Subcutaneous adipose tissue (tissue), 4 donors: ENCODE measurements around the gene RBM48. TPM values are rescaled to one million over a fixed set of nuclear protein-coding genes. Genes with fewer than 3 reads are reported as not detected.

Source experiments
- total RNA-seq, 4 donors: library from RNA; depleted of rRNA; stranded (reverse); fragments of >200 nt; gene quantifications; one replicate each; pipeline ENCODE4 v1.1.0, GENCODE V29; 2016
- TF ChIP-seq, protein P1 (sequence below): fragments of 450-650 bp; IDR thresholded peaks from one replicate; pipeline ENCODE4 v1.5.1; 2016; ENCODE audit warnings: low read depth, mild to moderate bottlenecking, control low read depth, antibody characterized with exemption, moderate library complexity

Gene RBM48
- total RNA-seq, 4 donors from 2014 or later, result 9.4 to 17.2 (median 14.6) TPM

DNA sequence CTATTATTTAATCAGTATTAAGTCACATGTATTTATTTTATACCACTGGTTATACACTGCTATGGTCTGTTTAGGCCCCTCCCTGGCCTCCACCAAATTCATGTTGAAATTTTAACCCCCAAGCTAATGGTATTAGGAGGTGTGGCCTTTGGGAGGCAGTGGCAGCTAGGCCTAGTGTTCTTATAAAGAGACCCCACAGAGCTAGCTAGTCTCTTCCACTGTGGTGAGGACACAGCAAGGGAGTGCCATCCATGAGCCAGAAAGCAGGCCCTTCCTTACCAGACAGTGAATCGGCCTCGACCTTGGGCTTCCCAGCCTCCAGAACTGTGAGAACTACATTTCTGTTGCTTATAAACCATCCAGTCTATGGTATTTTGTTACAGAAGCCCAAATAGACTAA, 28.7 kb downstream of the RBM48 start:
- TF ChIP-seq, protein P1, sequence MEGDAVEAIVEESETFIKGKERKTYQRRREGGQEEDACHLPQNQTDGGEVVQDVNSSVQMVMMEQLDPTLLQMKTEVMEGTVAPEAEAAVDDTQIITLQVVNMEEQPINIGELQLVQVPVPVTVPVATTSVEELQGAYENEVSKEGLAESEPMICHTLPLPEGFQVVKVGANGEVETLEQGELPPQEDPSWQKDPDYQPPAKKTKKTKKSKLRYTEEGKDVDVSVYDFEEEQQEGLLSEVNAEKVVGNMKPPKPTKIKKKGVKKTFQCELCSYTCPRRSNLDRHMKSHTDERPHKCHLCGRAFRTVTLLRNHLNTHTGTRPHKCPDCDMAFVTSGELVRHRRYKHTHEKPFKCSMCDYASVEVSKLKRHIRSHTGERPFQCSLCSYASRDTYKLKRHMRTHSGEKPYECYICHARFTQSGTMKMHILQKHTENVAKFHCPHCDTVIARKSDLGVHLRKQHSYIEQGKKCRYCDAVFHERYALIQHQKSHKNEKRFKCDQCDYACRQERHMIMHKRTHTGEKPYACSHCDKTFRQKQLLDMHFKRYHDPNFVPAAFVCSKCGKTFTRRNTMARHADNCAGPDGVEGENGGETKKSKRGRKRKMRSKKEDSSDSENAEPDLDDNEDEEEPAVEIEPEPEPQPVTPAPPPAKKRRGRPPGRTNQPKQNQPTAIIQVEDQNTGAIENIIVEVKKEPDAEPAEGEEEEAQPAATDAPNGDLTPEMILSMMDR, result no peak

DNA sequence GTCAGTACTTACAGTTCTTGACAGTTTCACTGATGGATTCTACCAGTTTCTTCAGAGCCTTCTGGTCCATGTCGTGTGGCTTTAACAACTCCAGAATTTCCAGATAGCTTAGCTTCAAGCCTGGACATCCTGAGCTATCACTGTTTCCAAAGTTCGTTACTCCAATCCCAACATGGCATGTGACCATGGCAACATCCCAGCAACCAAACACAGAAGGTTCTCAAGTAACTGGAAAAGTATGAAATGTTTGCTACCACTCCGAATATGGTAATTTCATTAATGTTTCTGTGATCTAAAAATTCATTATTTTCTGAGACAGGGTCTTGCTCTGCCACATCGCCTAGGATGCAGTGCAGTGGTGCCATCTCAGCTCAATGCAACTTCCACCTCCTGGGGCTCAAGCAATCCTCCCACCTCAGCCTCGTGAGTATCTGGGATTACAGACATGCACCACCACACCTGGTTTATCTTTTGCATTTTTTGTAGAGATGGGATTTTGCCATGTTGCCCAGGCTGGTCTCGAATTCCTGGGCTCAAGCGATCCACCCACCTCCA, 29.3 kb downstream of the RBM48 start:
- TF ChIP-seq, protein P1, result no peak

DNA sequence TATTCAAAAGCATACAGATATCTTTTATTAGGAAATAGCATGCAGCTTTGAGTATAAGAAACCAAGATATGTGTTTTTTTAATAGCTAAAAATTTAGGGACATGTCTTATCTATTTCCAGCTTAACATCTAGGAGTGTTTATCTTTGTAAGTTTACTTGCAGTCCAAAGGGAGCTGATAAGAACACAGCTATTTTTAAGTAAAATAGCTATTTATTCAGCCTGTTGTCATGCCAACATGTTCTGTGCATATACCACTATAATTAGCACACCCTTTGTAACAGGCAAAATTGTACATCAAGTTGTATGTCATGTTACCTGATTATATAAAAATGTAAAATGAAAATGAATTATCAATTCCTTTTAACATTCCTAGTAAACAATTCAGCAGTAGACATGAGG, 32.0 kb downstream of the RBM48 start:
- TF ChIP-seq, protein P1, result no peak

DNA sequence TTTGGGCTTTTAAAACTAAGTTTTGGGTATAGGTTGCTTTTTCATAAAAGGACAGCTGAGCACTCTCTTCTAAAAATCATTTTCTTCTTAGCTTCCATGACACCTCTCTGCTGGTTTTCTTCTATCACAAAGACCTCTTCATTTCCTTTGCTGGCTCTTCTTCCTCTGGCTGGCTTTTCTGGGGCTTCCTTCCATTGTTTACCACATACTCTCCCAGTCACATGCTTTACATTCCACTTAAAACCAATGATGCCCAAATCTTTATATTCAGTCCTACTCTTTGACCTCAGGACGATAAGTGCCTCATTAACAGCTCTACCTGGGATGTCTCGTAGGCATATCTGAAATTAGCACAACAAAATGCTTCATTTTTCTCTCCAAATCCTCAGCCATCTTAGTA, 34.8 kb downstream of the RBM48 start:
- TF ChIP-seq, protein P1, result no peak

DNA sequence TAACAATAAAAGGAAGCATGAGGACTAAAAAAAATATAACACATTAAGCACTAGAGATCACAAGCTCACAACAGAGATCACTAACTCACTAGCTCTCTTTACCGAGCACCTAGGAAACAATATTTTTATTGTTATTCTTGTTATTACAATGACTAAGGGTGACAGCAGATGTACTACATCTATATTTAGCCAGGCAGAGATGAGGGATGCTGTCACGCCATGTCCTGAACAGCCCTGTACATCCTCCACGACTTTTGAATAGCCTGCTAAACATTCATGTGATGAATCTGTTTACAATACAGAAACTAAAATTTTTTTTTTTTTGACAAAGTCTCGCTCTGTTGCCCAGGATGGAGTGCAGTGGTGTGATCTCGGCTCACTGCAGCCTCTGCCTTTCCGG, 38.9 kb downstream of the RBM48 start:
- TF ChIP-seq, protein P1, result no peak

DNA sequence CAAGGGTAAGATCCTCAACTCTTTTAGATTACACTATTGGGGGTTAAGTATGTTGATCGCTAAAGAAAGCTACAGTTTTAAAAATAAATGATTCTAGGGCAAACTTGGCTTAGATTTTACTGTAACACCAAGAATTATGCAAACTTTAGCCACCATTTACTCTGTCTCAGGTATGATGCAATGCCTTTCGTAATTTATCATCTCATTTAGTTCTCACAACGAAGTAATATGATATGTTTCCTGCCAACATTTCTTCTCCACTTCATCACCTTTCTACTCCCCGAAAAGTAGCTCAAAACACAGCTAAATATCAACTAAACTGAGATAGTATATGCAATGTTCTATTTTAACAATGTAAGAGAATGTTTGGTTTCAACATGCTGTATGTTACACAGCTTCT, 40.5 kb downstream of the RBM48 start:
- TF ChIP-seq, protein P1, result no peak

DNA sequence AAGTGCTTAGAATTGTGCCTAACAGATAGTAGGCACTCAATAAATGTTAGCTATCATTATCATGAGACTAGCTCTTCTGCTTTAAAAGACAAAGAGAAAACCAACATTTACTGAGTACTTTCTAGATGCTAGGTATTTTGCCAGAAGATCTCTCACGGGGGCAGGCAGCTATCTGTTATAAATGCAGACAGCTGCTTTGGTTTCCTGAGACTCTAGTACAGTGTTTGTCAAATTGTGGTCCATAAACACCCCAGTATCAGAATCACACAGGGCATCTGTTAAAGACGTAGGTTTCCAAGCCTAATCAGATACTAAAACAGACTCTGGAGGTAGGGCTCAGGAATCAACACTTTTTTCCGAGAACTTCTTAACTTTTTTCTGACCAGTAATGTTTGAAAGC, 47.7 kb downstream of the RBM48 start:
- TF ChIP-seq, protein P1, result no peak

DNA sequence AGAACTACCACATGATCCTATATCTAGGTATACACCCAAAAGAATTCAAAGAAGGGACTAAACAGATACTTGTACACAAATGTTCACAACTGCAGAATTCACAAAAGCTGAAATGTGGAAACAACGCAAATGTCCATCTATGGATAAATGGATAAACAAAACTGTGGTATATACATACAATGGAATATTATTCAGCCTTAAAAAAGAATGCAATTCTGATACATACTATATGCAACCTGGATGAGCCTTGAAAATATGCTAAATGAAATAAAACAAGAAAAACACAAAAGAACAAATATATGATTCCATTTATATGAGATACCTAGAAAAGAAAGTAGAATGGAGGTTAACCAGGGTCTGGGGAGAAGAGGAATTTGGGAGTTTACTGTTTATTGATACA, 54.4 kb downstream of the RBM48 start:
- TF ChIP-seq, protein P1, result no peak
